Osteocyte (in vitro differentiated cells): ENCODE data around the gene CIAPIN1. TPM values are rescaled to one million over a fixed set of nuclear protein-coding genes. Genes with fewer than 3 reads are reported as not detected.
"Not testable (repeated sequence)": the region's sequence is repeated elsewhere in the genome, so short reads cannot be mapped to it uniquely, and the experiment has no call there.

Experiments
- DNase-seq: peaks from one replicate; pipeline ENCODE4 v3.0.0; 2021; ENCODE audit warnings: mixed read lengths; ENCODE audit not compliant: unreplicated experiment; ENCODE audit errors: extremely low spot score
- H3K27ac Mint-ChIP-seq: one replicate; pipeline ENCODE4 v1.8.0; 2021; ENCODE audit warnings: mild to moderate bottlenecking, mixed read lengths; ENCODE audit not compliant: unreplicated experiment
- H3K27me3 Mint-ChIP-seq: one replicate; pipeline ENCODE4 v1.8.0; 2021; ENCODE audit warnings: mixed read lengths; ENCODE audit not compliant: unreplicated experiment
- H3K36me3 Mint-ChIP-seq: one replicate; pipeline ENCODE4 v1.8.0; 2021; ENCODE audit warnings: mixed read lengths; ENCODE audit not compliant: unreplicated experiment
- H3K4me1 Mint-ChIP-seq: one replicate; pipeline ENCODE4 v1.8.0; 2021; ENCODE audit warnings: mixed read lengths; ENCODE audit not compliant: unreplicated experiment
- H3K4me3 Mint-ChIP-seq: one replicate; pipeline ENCODE4 v1.8.0; 2021; ENCODE audit warnings: mild to moderate bottlenecking, moderate library complexity, mixed read lengths; ENCODE audit not compliant: unreplicated experiment
- H3K9me3 Mint-ChIP-seq: one replicate; pipeline ENCODE4 v1.8.0; 2021; ENCODE audit warnings: mixed read lengths; ENCODE audit not compliant: unreplicated experiment
- CTCF ChIP-seq: fragments of 200-600 bp; sonication (generic); IDR thresholded peaks from 2 replicates; pipeline ENCODE4 v1.5.0; 2021; ENCODE audit warnings: antibody characterized with exemption, mild to moderate bottlenecking, moderate library complexity
- total RNA-seq: library from RNA; stranded (reverse); gene quantifications from 2 replicates; pipeline ENCODE4 v1.2.1, GENCODE V29; 2021

The CIAPIN1 gene
- total RNA-seq, 1 donor from 2014 or later: 52.2 TPM

GRCh38 chr16:57406881-57407280 is 40.3 kb downstream of the CIAPIN1 start:
- Mint-ChIP-seq H3K9me3 (no peaks in the 10 kb centered on the region), H3K27ac (no peak overlapping the region), H3K27me3 (peaks cover 31% of the 10 kb centered on the region), H3K36me3 (no peaks in the 10 kb centered on the region), H3K4me1 (peaks cover 2% of the 10 kb centered on the region), H3K4me3 (no peak overlapping the region)
- TF ChIP-seq CTCF: no peak
- no peak for DNase-seq

GRCh38 chr16:57405097-57405496 is 42.1 kb downstream of the CIAPIN1 start:
- no peak for DNase-seq
- no peaks in the 10 kb centered on the region for H3K4me1 Mint-ChIP-seq
- TF ChIP-seq CTCF: no peak
- H3K27ac Mint-ChIP-seq: no peak overlapping the region
- H3K27me3 Mint-ChIP-seq: peaks cover 38% of the 10 kb centered on the region
- H3K36me3 Mint-ChIP-seq: no peaks in the 10 kb centered on the region
- no peaks in the 10 kb centered on the region for H3K9me3 Mint-ChIP-seq
- no peak overlapping the region for H3K4me3 Mint-ChIP-seq

- H3K27me3 Mint-ChIP-seq: peaks cover 40% of the 10 kb centered on the region
- H3K9me3 Mint-ChIP-seq: no peaks in the 10 kb centered on the region
- H3K36me3 Mint-ChIP-seq: no peaks in the 10 kb centered on the region
- H3K27ac Mint-ChIP-seq: no peak within 1 kb of the TSS
- no peak for TF ChIP-seq CTCF
- H3K4me1 Mint-ChIP-seq: no peaks in the 10 kb centered on the region
- DNase-seq: no peak
- no peak within 1 kb of the TSS for H3K4me3 Mint-ChIP-seq
These were observed 43.0 kb downstream of the CIAPIN1 start, which contains the start of gene CCL17 for GRCh38 chr16:57403965-57404817. CCL17 (plus strand) TSS chr16:57404767; CDS start chr16:57413933, 9,166 bp downstream.

GRCh38 chr16:57401943-57402640 is 45.1 kb downstream of the CIAPIN1 start:
- no peaks in the 10 kb centered on the region for H3K4me1 Mint-ChIP-seq
- H3K27ac Mint-ChIP-seq: no peak overlapping the region
- no peaks in the 10 kb centered on the region for H3K36me3 Mint-ChIP-seq
- H3K9me3 Mint-ChIP-seq: no peaks in the 10 kb centered on the region
- peaks cover 52% of the 10 kb centered on the region for H3K27me3 Mint-ChIP-seq
- no peak overlapping the region for H3K4me3 Mint-ChIP-seq
- TF ChIP-seq CTCF: no peak
- DNase-seq: no peak

- not testable (repeated sequence) for H3K9me3 Mint-ChIP-seq, H3K4me1 Mint-ChIP-seq, H3K4me3 Mint-ChIP-seq, H3K36me3 Mint-ChIP-seq, H3K27ac Mint-ChIP-seq, DNase-seq
- H3K27me3 Mint-ChIP-seq: peaks cover 49% of the 10 kb centered on the region
These were observed 49.7 kb downstream of the CIAPIN1 start for GRCh38 chr16:57397493-57397892.
